ENCODE measurements around the gene RERE. TPM values are rescaled to one million over a fixed set of nuclear protein-coding genes. Genes with fewer than 3 reads are reported as not detected.
A peak's percentile ranks its signal among the peaks of the same experiment; 100 is the strongest.

The RERE gene
- total RNA-seq, 1 donor from 2014 or later, result 76.8 TPM

GRCh38 chr1:8325771-8326170, 491.7 kb downstream of the RERE start:
- no peak overlapping the region for H3K4me3 Mint-ChIP-seq (ENCODE audit: unreplicated experiment)
- no peaks in the 10 kb centered on the region for H3K27me3 Mint-ChIP-seq (ENCODE audit: unreplicated experiment)
- TF ChIP-seq, protein P1, sequence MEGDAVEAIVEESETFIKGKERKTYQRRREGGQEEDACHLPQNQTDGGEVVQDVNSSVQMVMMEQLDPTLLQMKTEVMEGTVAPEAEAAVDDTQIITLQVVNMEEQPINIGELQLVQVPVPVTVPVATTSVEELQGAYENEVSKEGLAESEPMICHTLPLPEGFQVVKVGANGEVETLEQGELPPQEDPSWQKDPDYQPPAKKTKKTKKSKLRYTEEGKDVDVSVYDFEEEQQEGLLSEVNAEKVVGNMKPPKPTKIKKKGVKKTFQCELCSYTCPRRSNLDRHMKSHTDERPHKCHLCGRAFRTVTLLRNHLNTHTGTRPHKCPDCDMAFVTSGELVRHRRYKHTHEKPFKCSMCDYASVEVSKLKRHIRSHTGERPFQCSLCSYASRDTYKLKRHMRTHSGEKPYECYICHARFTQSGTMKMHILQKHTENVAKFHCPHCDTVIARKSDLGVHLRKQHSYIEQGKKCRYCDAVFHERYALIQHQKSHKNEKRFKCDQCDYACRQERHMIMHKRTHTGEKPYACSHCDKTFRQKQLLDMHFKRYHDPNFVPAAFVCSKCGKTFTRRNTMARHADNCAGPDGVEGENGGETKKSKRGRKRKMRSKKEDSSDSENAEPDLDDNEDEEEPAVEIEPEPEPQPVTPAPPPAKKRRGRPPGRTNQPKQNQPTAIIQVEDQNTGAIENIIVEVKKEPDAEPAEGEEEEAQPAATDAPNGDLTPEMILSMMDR (IDR thresholded peaks at IDR 0.05), result no peak
- peaks cover 11% of the 10 kb centered on the region for H3K4me1 Mint-ChIP-seq (ENCODE audit: unreplicated experiment)
- H3K36me3 Mint-ChIP-seq (ENCODE audit: unreplicated experiment), result no peaks in the 10 kb centered on the region
- no peak for DNase-seq (ENCODE audit: extremely low spot score, unreplicated experiment)
- no peaks in the 10 kb centered on the region for H3K9me3 Mint-ChIP-seq (ENCODE audit: unreplicated experiment)
- H3K27ac Mint-ChIP-seq (ENCODE audit: unreplicated experiment), result no peak overlapping the region

- DNase-seq (ENCODE audit: extremely low spot score, unreplicated experiment), result no peak
- TF ChIP-seq, protein P1 (IDR thresholded peaks at IDR 0.05), result no peak
- Mint-ChIP-seq H3K4me1 (ENCODE audit: unreplicated experiment) (peaks cover 5% of the 10 kb centered on the region), H3K36me3 (ENCODE audit: unreplicated experiment) (no peaks in the 10 kb centered on the region), H3K27me3 (ENCODE audit: unreplicated experiment) (no peaks in the 10 kb centered on the region), H3K4me3 (ENCODE audit: unreplicated experiment) (no peak overlapping the region), H3K27ac (ENCODE audit: unreplicated experiment) (no peak overlapping the region), H3K9me3 (ENCODE audit: unreplicated experiment) (no peaks in the 10 kb centered on the region)
Observed at GRCh38 chr1:8324176-8324810, 493.1 kb downstream of the RERE start.

DNA sequence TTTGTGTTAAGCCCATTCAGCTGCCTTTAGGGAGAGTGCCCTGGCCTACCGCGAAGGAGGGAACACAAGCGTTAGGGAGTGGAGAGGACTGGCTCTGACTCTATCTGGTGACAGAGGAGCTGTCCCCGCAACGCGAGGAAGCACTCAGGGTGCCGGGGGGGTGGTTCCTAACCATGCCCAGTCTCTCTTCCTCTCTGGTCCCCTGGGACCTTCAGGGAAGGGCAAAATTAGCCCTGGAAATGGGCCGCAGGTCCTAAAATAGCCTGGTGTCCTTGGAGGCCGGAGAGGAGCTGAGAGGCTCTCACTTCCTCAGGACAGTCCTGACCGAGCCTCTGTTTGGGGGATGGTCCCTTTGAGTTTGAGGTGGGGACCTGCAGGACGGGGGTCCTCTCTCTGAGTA, 493.7 kb downstream of the RERE start:
- H3K36me3 Mint-ChIP-seq (ENCODE audit: unreplicated experiment), result no peaks in the 10 kb centered on the region
- H3K4me1 Mint-ChIP-seq (ENCODE audit: unreplicated experiment), result peaks cover under 1% of the 10 kb centered on the region
- no peaks in the 10 kb centered on the region for H3K9me3 Mint-ChIP-seq (ENCODE audit: unreplicated experiment)
- H3K4me3 Mint-ChIP-seq (ENCODE audit: unreplicated experiment), result no peak overlapping the region
- no peaks in the 10 kb centered on the region for H3K27me3 Mint-ChIP-seq (ENCODE audit: unreplicated experiment)
- no peak for DNase-seq (ENCODE audit: extremely low spot score, unreplicated experiment)
- H3K27ac Mint-ChIP-seq (ENCODE audit: unreplicated experiment), result no peak overlapping the region
- TF ChIP-seq, protein P1 (IDR thresholded peaks at IDR 0.05), result no peak

DNA sequence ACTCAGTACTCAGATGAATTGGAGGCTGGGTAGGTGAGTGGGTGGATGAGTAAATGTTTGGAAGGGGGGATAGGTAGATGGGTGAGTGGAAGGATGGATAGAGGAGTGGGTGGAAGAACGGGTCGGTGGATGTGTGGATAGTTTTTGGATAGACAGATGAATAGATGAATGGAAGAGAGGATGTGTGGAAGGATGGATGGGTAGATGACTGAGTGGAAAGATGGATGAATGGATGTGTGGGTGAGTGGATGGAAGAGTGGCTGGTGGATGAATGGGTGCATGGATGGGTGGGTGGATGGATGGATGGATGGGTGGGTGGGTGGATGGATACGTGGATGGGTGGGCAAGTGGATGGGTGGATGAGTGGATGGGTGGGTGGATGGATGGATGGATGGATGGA, 495.8 kb downstream of the RERE start:
- H3K9me3 Mint-ChIP-seq (ENCODE audit: unreplicated experiment), result no peaks in the 10 kb centered on the region
- no peaks in the 10 kb centered on the region for H3K36me3 Mint-ChIP-seq (ENCODE audit: unreplicated experiment)
- H3K27ac Mint-ChIP-seq (ENCODE audit: unreplicated experiment), result no peak overlapping the region

GRCh38 chr1:8318436-8318835, 499.0 kb downstream of the RERE start:
- peaks cover 17% of the 10 kb centered on the region for H3K4me1 Mint-ChIP-seq (ENCODE audit: unreplicated experiment)
- no peaks in the 10 kb centered on the region for H3K9me3 Mint-ChIP-seq (ENCODE audit: unreplicated experiment)
- no peaks in the 10 kb centered on the region for H3K36me3 Mint-ChIP-seq (ENCODE audit: unreplicated experiment)
- peak overlapping the region; percentile 65 for H3K4me3 Mint-ChIP-seq (ENCODE audit: unreplicated experiment)
- TF ChIP-seq, protein P1 (IDR thresholded peaks at IDR 0.05), result no peak
- no peak for DNase-seq (ENCODE audit: extremely low spot score, unreplicated experiment)
- H3K27me3 Mint-ChIP-seq (ENCODE audit: unreplicated experiment), result no peaks in the 10 kb centered on the region
- H3K27ac Mint-ChIP-seq (ENCODE audit: unreplicated experiment), result no peak overlapping the region

More for the DNA sequence above, 495.8 kb downstream of the RERE start:
- H3K27me3 Mint-ChIP-seq (ENCODE audit: unreplicated experiment), result no peaks in the 10 kb centered on the region
- peaks cover 2% of the 10 kb centered on the region for H3K4me1 Mint-ChIP-seq (ENCODE audit: unreplicated experiment)
- no peak for DNase-seq (ENCODE audit: extremely low spot score, unreplicated experiment)
- TF ChIP-seq, protein P1 (IDR thresholded peaks at IDR 0.05), result no peak
- H3K4me3 Mint-ChIP-seq (ENCODE audit: unreplicated experiment), result no peak overlapping the region
